Measurements from ENCODE around the gene PTPRN2. TPM values are rescaled to one million over a fixed set of nuclear protein-coding genes. Genes with fewer than 3 reads are reported as not detected.

Gene PTPRN2
- polyA plus RNA-seq, 1 of the 3 experiments (the other 2 are of a cell fraction): 4.0 TPM

GRCh38 chr7:158276414-158277218 lies 311.0 kb downstream of the PTPRN2 start:
- Histone ChIP-seq H3K27me3 (ENCODE audit: insufficient read depth) (no peaks in the 10 kb centered on the region), H3K4me1 (ENCODE audit: control insufficient read depth in 1 of 2, insufficient read depth in 2 of 2, low read depth in 1 of 2, low read length in 1 of 2) (peaks cover 0 to 28% of the 10 kb centered on the region in 2 experiments; a peak in 1 of 4 replicates), H3K9me2 (no peaks in the 10 kb centered on the region), H3K4me3 (ENCODE audit: low read depth in 2 of 2, low read length in 1 of 2) (no peak overlapping the region), H3K9me3 (0 out of 2 replicates have a peak, but pooled peaks cover 5% of the 10 kb centered on the region), H3K9ac (no peak overlapping the region), H3F3A (replicated peaks; ENCODE audit: insufficient read depth) (no peaks in the 10 kb centered on the region), H3K4me2 (no peak overlapping the region), H3K36me3 (replicated peaks in 1 of 2; ENCODE audit: control insufficient read depth in 1 of 2, insufficient read depth in 2 of 2, low read length in 1 of 2) (no peaks in the 10 kb centered on the region), H3K79me2 (ENCODE audit: insufficient read depth) (no peaks in the 10 kb centered on the region), H3K27ac (ENCODE audit: low read depth in 2 of 2, low read length in 1 of 2) (no peak overlapping the region; a peak in 1 of 4 replicates), H4K20me1 (ENCODE audit: insufficient read depth) (no peaks in the 10 kb centered on the region), H2AFZ (ENCODE audit: low read depth) (no peak overlapping the region)
- POLR2A ChIA-PET: no interaction called here
- 68% methylated on average over 23 of the region's 34 CpGs for WGBS (ENCODE audit: low lambda C conversion rate)
- CTCF ChIA-PET: interaction anchor here (1.4 kb wide), 2 partner anchors 15 to 221 kb away, joined by 3 read pairs; no protein-coding TSS in a partner anchor
- no peak for DNase-seq
- TF ChIP-seq USF1 (IDR thresholded peaks at IDR 0.05; ENCODE audit: borderline replicate concordance, low read depth) (no peak), GATA2 (CRISPR knock-in tag; IDR thresholded peaks at IDR 0.05) (no peak), IRF3 (IDR thresholded peaks at IDR 0.05; ENCODE audit: low read depth, low read length) (no peak), JUND (IDR thresholded peaks at IDR 0.05) (no peak), SMC3 (IDR thresholded peaks at IDR 0.05; ENCODE audit: low read depth, low read length) (no peak), RFX5 (IDR thresholded peaks at IDR 0.05; ENCODE audit: low read length) (no peak)

GRCh38 chr7:158275711-158276413 lies 311.8 kb downstream of the PTPRN2 start:
- no peak overlapping the region for H3K9ac ChIP-seq
- H2AFZ ChIP-seq (ENCODE audit: low read depth): no peak overlapping the region
- no peak overlapping the region; a peak in 1 of 4 replicates for H3K27ac ChIP-seq (ENCODE audit: low read depth in 2 of 2, low read length in 1 of 2)
- no peaks in the 10 kb centered on the region for H3F3A ChIP-seq (replicated peaks; ENCODE audit: insufficient read depth)
- WGBS (ENCODE audit: low lambda C conversion rate): 75% methylated on average over 11 of the region's 22 CpGs
- H3K4me1 ChIP-seq (ENCODE audit: control insufficient read depth in 1 of 2, insufficient read depth in 2 of 2, low read depth in 1 of 2, low read length in 1 of 2): peaks cover 0 to 28% of the 10 kb centered on the region in 2 experiments; a peak in 1 of 4 replicates
- TF ChIP-seq POLR2AphosphoS5 (IDR thresholded peaks at IDR 0.05; ENCODE audit: low read depth, low read length): no peak
- POLR2A ChIA-PET: no interaction called here
- 0 out of 2 replicates have a peak, but pooled peaks cover under 1% of the 10 kb centered on the region for H3K9me3 ChIP-seq
- no peaks in the 10 kb centered on the region for H4K20me1 ChIP-seq (ENCODE audit: insufficient read depth)
- no peak overlapping the region for H3K4me2 ChIP-seq
- no peaks in the 10 kb centered on the region for H3K36me3 ChIP-seq (replicated peaks in 1 of 2; ENCODE audit: control insufficient read depth in 1 of 2, insufficient read depth in 2 of 2, low read length in 1 of 2)
- H3K79me2 ChIP-seq (ENCODE audit: insufficient read depth): no peaks in the 10 kb centered on the region
- H3K27me3 ChIP-seq (ENCODE audit: insufficient read depth): no peaks in the 10 kb centered on the region
- H3K9me2 ChIP-seq: no peaks in the 10 kb centered on the region
- H3K4me3 ChIP-seq (ENCODE audit: low read depth in 2 of 2, low read length in 1 of 2): no peak overlapping the region
- DNase-seq: no peak
- CTCF ChIA-PET: interaction anchor here (1.4 kb wide), 2 partner anchors 14 to 220 kb away, joined by 3 read pairs; no protein-coding TSS in a partner anchor
